Loucy (cell line): ENCODE results near the gene LILRA1.
"Not testable (repeated sequence)": the region's sequence is repeated elsewhere in the genome, so short reads cannot be mapped to it uniquely, and the experiment has no call there.

ENCODE experiments used
- H2AFZ ChIP-seq: fragments of 200-600 bp; sonication (generic); 2 replicates; pipeline ENCODE4 v1.6.0; 2016; ENCODE audit warnings: antibody characterized with exemption, mild to moderate bottlenecking, low read length, moderate library complexity
- H3F3A ChIP-seq: fragments of 200-600 bp; 2 replicates; pipeline ENCODE4 v1.6.0; 2016; ENCODE audit warnings: antibody characterized with exemption, low read depth, mild to moderate bottlenecking
- H3K27me3 ChIP-seq: fragments of 200-600 bp; sonication (generic); 2 replicates; pipeline ENCODE4 v1.6.1; 2014; ENCODE audit warnings: low read length, mild to moderate bottlenecking; ENCODE audit not compliant: insufficient read depth, poor library complexity, severe bottlenecking
- H3K36me3 ChIP-seq: fragments of 200-600 bp; sonication (generic); 2 replicates; pipeline ENCODE4 v1.6.1; 2016; ENCODE audit warnings: low read length; ENCODE audit not compliant: insufficient read depth
- H3K4me1 ChIP-seq: fragments of 200-600 bp; sonication (generic); 2 replicates; pipeline ENCODE4 v1.5.1; 2014; ENCODE audit warnings: low read length, mild to moderate bottlenecking; ENCODE audit not compliant: insufficient read depth, poor library complexity, severe bottlenecking
- H3K4me2 ChIP-seq: fragments of 200-600 bp; sonication (generic); 2 replicates; pipeline ENCODE4 v1.6.0; 2014; ENCODE audit warnings: antibody characterized with exemption, low read length, low read depth, mild to moderate bottlenecking; ENCODE audit not compliant: poor library complexity, severe bottlenecking
- H3K4me3 ChIP-seq: fragments of 200-600 bp; sonication (generic); 2 replicates; pipeline ENCODE4 v1.5.1; 2014; ENCODE audit warnings: low read length, mild to moderate bottlenecking, mixed read lengths; ENCODE audit not compliant: poor library complexity, severe bottlenecking
- H3K79me2 ChIP-seq: fragments of 200-600 bp; sonication (generic); 2 replicates; pipeline ENCODE4 v1.6.1; 2014; ENCODE audit warnings: low read length; ENCODE audit not compliant: insufficient read depth
- H3K9ac ChIP-seq: fragments of 200-600 bp; sonication (generic); 2 replicates; pipeline ENCODE4 v1.6.0; 2014; ENCODE audit warnings: mild to moderate bottlenecking, low read depth, low read length, moderate library complexity; ENCODE audit not compliant: poor library complexity, severe bottlenecking
- H3K9me2 ChIP-seq: fragments of 200-600 bp; sonication (generic); replicated peaks from 2 replicates; pipeline ENCODE4 v1.6.1; 2016; ENCODE audit warnings: low read depth, low read length, mixed read lengths
- H3K9me3 ChIP-seq: fragments of 200-600 bp; sonication (generic); 2 replicates; pipeline ENCODE4 v1.6.1; 2014; ENCODE audit warnings: mild to moderate bottlenecking, antibody characterized with exemption, low read length, low read depth; ENCODE audit not compliant: insufficient read depth
- H4K20me1 ChIP-seq: fragments of 200-600 bp; sonication (generic); 2 replicates; pipeline ENCODE4 v1.6.0; 2014; ENCODE audit warnings: antibody characterized with exemption, low read length, mild to moderate bottlenecking; ENCODE audit not compliant: insufficient read depth, poor library complexity, severe bottlenecking
- CTCF ChIP-seq: fragments of 200-600 bp; sonication (generic); conservative IDR thresholded peaks from 2 replicates; pipeline ENCODE4 v1.5.1; 2014; ENCODE audit warnings: mild to moderate bottlenecking, antibody characterized with exemption, low read length
- EZH2phosphoT487 ChIP-seq: fragments of 200-600 bp; IDR thresholded peaks from 2 replicates; pipeline ENCODE4 v1.6.1; 2018; ENCODE audit warnings: antibody characterized with exemption, mild to moderate bottlenecking, moderate library complexity, borderline replicate concordance

Gene LILRA1

GRCh38 chr19:54586397-54586796, 7.0 kb upstream of the LILRA1 start:
- Histone ChIP-seq H3K36me3 (no peaks in the 10 kb centered on the region), H4K20me1 (no peaks in the 10 kb centered on the region), H3K9me2 (no peaks in the 10 kb centered on the region), H3K9ac (no peak overlapping the region), H3K4me1 (no peaks in the 10 kb centered on the region), H3K27me3 (no peaks in the 10 kb centered on the region), H2AFZ (no peak overlapping the region), H3F3A (no peaks in the 10 kb centered on the region), H3K4me3 (no peak overlapping the region), H3K9me3 (no peaks in the 10 kb centered on the region), H3K79me2 (no peaks in the 10 kb centered on the region), H3K4me2 (no peak overlapping the region)
- TF ChIP-seq CTCF (no peak), EZH2phosphoT487 (no peak)

- Histone ChIP-seq H3K4me2 (no peak overlapping the region), H3K36me3 (no peaks in the 10 kb centered on the region), H3F3A (no peaks in the 10 kb centered on the region), H3K9ac (no peak overlapping the region), H3K4me3 (no peak overlapping the region), H3K9me2 (no peaks in the 10 kb centered on the region), H3K27me3 (no peaks in the 10 kb centered on the region), H3K4me1 (no peaks in the 10 kb centered on the region), H2AFZ (no peak overlapping the region), H3K9me3 (no peaks in the 10 kb centered on the region), H4K20me1 (no peaks in the 10 kb centered on the region), H3K79me2 (no peaks in the 10 kb centered on the region)
- TF ChIP-seq CTCF, result no peak
- no peak for TF ChIP-seq EZH2phosphoT487
Observed at GRCh38 chr19:54587026-54587425, 6.4 kb upstream of the LILRA1 start.

- not testable (repeated sequence) for H3K9me3 ChIP-seq, H3K9ac ChIP-seq, H4K20me1 ChIP-seq, H3K9me2 ChIP-seq, H3K79me2 ChIP-seq, H2AFZ ChIP-seq, H3K27me3 ChIP-seq, H3K4me1 ChIP-seq, H3K4me3 ChIP-seq, H3K4me2 ChIP-seq, H3K36me3 ChIP-seq, H3F3A ChIP-seq
Observed at GRCh38 chr19:54593931-54594626, 647 bp downstream of the LILRA1 start.

- Histone ChIP-seq H3F3A (no peaks in the 10 kb centered on the region), H3K9ac (no peak overlapping the region), H3K36me3 (no peaks in the 10 kb centered on the region), H3K4me3 (no peak overlapping the region), H3K79me2 (no peaks in the 10 kb centered on the region), H2AFZ (no peak overlapping the region), H3K9me3 (no peaks in the 10 kb centered on the region), H4K20me1 (no peaks in the 10 kb centered on the region), H3K4me2 (no peak overlapping the region), H3K4me1 (no peaks in the 10 kb centered on the region), H3K9me2 (no peaks in the 10 kb centered on the region), H3K27me3 (peaks cover 3% of the 10 kb centered on the region)
- TF ChIP-seq EZH2phosphoT487 (no peak), CTCF (no peak)
Observed at GRCh38 chr19:54594737-54595136, 1.3 kb downstream of the LILRA1 start.

- H3F3A ChIP-seq, H3K4me2 ChIP-seq, H3K4me1 ChIP-seq, H3K9me2 ChIP-seq, H4K20me1 ChIP-seq, H3K9ac ChIP-seq, H3K79me2 ChIP-seq, H3K27me3 ChIP-seq, H3K36me3 ChIP-seq, H3K9me3 ChIP-seq, H3K4me3 ChIP-seq, H2AFZ ChIP-seq: not testable (repeated sequence)
Observed at GRCh38 chr19:54595680-54596436, 2.4 kb downstream of the LILRA1 start.
